ENCODE results near the gene TCEAL7. TPM values are rescaled to one million over a fixed set of nuclear protein-coding genes. Genes with fewer than 3 reads are reported as not detected.

The TCEAL7 gene
- total and polyA plus RNA-seq, 2 donors (not counting 3 experiments of a cell fraction or from before 2014, with no cell fraction given): 4.2 to 10.5 TPM

DNA sequence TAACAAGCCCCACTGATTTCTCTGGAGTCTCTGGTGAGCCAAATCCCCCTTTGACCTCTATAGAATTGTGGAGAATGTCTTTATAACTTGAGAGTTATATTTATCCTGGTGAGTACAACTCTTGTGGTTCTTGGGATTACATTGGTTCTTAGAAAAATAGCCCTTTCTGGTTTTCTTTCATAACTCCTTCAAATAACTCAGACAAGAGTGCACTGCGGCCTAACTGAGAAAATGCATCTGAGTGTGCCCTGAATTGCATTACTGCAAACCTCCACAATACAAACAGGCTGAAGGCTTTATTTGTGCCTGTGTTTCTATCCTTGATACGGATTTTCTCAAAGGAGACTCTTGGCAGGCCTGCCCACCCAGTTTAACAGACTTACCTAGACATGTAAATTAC is 49.0 kb downstream of the TCEAL7 start:
- Histone ChIP-seq H3K4me1 (ENCODE audit: control insufficient read depth, extremely low read depth, insufficient read depth, low read length) (peaks cover 6% of the 10 kb centered on the region), H3K4me3 (replicated peaks in 1 of 3; ENCODE audit: insufficient read depth in 1 of 3, low read depth in 1 of 3, low read length in 3 of 3) (no peak overlapping the region), H3K9me1 (replicated peaks; ENCODE audit: control insufficient read depth, extremely low read depth, insufficient read depth, low read length) (no peaks in the 10 kb centered on the region), H4K20me1 (replicated peaks; ENCODE audit: control insufficient read depth, extremely low read depth, insufficient read depth, low read length) (no peaks in the 10 kb centered on the region), H3K27ac (ENCODE audit: insufficient read depth, low read depth, low read length) (no peak overlapping the region), H2AFZ (ENCODE audit: low read depth, low read length) (no peak overlapping the region), H3K36me3 (ENCODE audit: control insufficient read depth in 2 of 2, extremely low read depth in 1 of 2, insufficient read depth in 2 of 2, low read length in 2 of 2) (no peaks in the 10 kb centered on the region), H3K9ac (replicated peaks; ENCODE audit: extremely low read depth, insufficient read depth, low read length) (no peak overlapping the region), H3K9me3 (replicated peaks; ENCODE audit: control insufficient read depth, insufficient read depth, low read length) (no peaks in the 10 kb centered on the region), H3K27me3 (ENCODE audit: control insufficient read depth in 2 of 2, insufficient read depth in 2 of 2, low read length in 2 of 2) (no peaks in the 10 kb centered on the region), H3K4me2 (ENCODE audit: insufficient read depth, low read length) (no peak overlapping the region), H3K79me2 (ENCODE audit: control insufficient read depth, insufficient read depth, low read length) (peaks cover 8% of the 10 kb centered on the region)
- ChIA-PET CTCF (no interaction called here), POLR2A (no interaction called here)
- intact Hi-C loops (cut with micrococcal nuclease): no loop called here
- DNase-seq (ENCODE audit: low read depth, low spot score): no peak
- no TSS peak for BruUV-seq (replicated peaks)
- dilution Hi-C loops (cut with MboI; ENCODE audit: extremely low pct_ligation_motif_present, low sequenced_read_pairs): no loop called here
- no peak for TF ChIP-seq GATA2 (IDR thresholded peaks at IDR 0.05; ENCODE audit: insufficient read depth, insufficient read length, low read depth, low read length)
- no peak for FAIRE-seq

Small RNA genes lying within 50 kb of the gene (small RNA-seq; reads per million reads assigned to genes)
- gene Z92846.1 (ENCODE audit: insufficient read depth, insufficient read length, low read depth, low replicate concordance): not detected

Other genes starting within 250 kb of the TCEAL7 start
- gene NXF3, start 237.1 kb upstream of the TCEAL7 start, total RNA-seq: not detected in 2 replicates
- not detected in 2 replicates for gene NXF3, start 237.1 kb upstream of the TCEAL7 start, polyA plus RNA-seq
- gene BEX4, start 115.1 kb upstream of the TCEAL7 start, total RNA-seq: 28.0 and 30.3 TPM in 2 replicates
- 12.9 and 17.8 TPM in 2 replicates for gene BEX4, start 115.1 kb upstream of the TCEAL7 start, polyA plus RNA-seq
- 51.8 and 52.0 TPM in 2 replicates for gene TCEAL8, start 75.1 kb upstream of the TCEAL7 start, total RNA-seq
- 22.9 and 31.0 TPM in 2 replicates for gene TCEAL8, start 75.1 kb upstream of the TCEAL7 start, polyA plus RNA-seq
- not detected in 2 replicates for gene TCEAL5, start 53.5 kb upstream of the TCEAL7 start, total RNA-seq
- not detected in 2 replicates for gene TCEAL5, start 53.5 kb upstream of the TCEAL7 start, polyA plus RNA-seq
- gene BEX2, start 19.2 kb upstream of the TCEAL7 start, total RNA-seq: 0.88 and 1.4 TPM in 2 replicates
- 0.92 and 1.4 TPM in 2 replicates for gene BEX2, start 19.2 kb upstream of the TCEAL7 start, polyA plus RNA-seq
- 98.3 and 99.2 TPM in 2 replicates for gene TCEAL9, start 26.3 kb downstream of the TCEAL7 start, total RNA-seq
- gene TCEAL9, start 26.3 kb downstream of the TCEAL7 start, polyA plus RNA-seq: 37.2 and 61.7 TPM in 2 replicates
- 227 and 233 TPM in 2 replicates for gene BEX3, start 46.3 kb downstream of the TCEAL7 start, total RNA-seq
- 235 and 332 TPM in 2 replicates for gene BEX3, start 46.3 kb downstream of the TCEAL7 start, polyA plus RNA-seq
- gene RAB40A, start 189.2 kb downstream of the TCEAL7 start, total RNA-seq: 0.23 and 0.58 TPM in 2 replicates
- 0.30 and 0.33 TPM in 2 replicates for gene RAB40A, start 189.2 kb downstream of the TCEAL7 start, polyA plus RNA-seq